Measurements from ENCODE around the gene TSPAN7. TPM values are rescaled to one million over a fixed set of nuclear protein-coding genes. Genes with fewer than 3 reads are reported as not detected.

Gene TSPAN7
- total RNA-seq, 1 experiment from 2014 or later = 3.5 TPM

DNA sequence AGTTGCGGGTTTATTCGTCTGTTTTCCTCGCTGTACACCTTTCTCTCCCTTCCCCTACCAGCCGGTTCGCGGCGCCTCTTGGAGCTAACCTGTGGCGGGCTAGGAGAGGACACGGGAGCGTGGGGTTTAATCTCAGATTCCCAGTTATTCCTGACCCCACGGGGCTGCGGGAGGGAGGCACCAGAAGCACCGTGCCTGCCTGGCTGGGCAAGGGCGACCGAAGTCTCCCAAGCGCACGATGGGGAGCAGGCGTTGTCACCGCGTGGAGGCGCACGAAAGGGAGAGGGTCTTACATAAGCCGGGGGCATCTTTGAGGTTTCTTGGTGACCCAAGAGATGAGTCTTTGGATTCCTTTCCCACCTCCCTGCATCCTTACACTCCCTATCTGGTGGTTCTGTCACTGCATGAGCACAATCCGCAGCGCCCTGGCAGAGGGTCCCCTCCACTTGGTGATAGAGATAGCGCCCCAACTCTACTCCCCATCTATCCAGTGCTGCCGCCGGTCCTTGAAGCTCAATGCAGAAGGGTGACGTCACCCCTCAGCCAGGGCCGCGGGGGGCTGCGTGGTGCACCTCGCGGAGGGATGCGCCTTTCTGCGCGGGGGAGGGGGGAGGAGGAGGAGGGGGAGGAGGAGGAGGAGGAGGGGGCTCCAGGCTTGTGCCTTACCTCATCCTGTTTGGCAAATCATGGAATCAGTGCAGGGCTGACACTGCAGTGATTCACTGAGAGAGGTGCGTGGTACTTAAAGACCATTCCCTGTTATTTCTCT lies 793 bp downstream of the TSPAN7 start:
- H2BK120ac ChIP-seq (ENCODE audit: low read depth, low read length, poor library complexity, severe bottlenecking) = no peak overlapping the region
- H3K27me3 ChIP-seq (ENCODE audit: insufficient read depth, low read length) = no peaks in the 10 kb centered on the region
- peak overlapping the region; percentile 56 for H3K9ac ChIP-seq (ENCODE audit: extremely low read depth, insufficient read length, low read length)
- Mint-ChIP-seq H3K4me1 (peaks cover 6% of the 10 kb centered on the region in 2 experiments; a peak in 1 of 4 replicates), H3K9me3 (peaks cover 60 to 70% of the 10 kb centered on the region in 2 experiments), H3K27me3 (ENCODE audit: low read depth) (peaks cover 35% of the 10 kb centered on the region), H3K4me3 (peak overlapping the region; percentile 76 to 92), H3K36me3 (ENCODE audit: insufficient read depth in 1 of 3, low read depth in 3 of 3) (peaks cover 0 to 2% (median 0%) of the 10 kb centered on the region in 3 experiments; a peak in 1 of 7 replicates), H3K27ac (no peak overlapping the region)
- H3K4me2 ChIP-seq (ENCODE audit: insufficient read depth, insufficient read length, low read length) = peak overlapping the region; percentile 90
- TF ChIP-seq, protein P1, sequence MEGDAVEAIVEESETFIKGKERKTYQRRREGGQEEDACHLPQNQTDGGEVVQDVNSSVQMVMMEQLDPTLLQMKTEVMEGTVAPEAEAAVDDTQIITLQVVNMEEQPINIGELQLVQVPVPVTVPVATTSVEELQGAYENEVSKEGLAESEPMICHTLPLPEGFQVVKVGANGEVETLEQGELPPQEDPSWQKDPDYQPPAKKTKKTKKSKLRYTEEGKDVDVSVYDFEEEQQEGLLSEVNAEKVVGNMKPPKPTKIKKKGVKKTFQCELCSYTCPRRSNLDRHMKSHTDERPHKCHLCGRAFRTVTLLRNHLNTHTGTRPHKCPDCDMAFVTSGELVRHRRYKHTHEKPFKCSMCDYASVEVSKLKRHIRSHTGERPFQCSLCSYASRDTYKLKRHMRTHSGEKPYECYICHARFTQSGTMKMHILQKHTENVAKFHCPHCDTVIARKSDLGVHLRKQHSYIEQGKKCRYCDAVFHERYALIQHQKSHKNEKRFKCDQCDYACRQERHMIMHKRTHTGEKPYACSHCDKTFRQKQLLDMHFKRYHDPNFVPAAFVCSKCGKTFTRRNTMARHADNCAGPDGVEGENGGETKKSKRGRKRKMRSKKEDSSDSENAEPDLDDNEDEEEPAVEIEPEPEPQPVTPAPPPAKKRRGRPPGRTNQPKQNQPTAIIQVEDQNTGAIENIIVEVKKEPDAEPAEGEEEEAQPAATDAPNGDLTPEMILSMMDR (conservative IDR thresholded peaks at IDR 0.05) = 0 out of 3 replicates have a peak, but pooled peaks have one; percentile 13
- no peaks in the 10 kb centered on the region for H4K20me1 ChIP-seq (ENCODE audit: control insufficient read depth, insufficient read depth, insufficient read length)
- H2BK20ac ChIP-seq (ENCODE audit: low read depth, low read length, poor library complexity, severe bottlenecking) = no peak overlapping the region
- no peaks in the 10 kb centered on the region for H3K79me1 ChIP-seq (ENCODE audit: insufficient read depth, low read depth, low read length, poor library complexity, severe bottlenecking)
- peaks cover 10% of the 10 kb centered on the region for H3K23me2 ChIP-seq (ENCODE audit: insufficient read length, low read depth, low read length, poor library complexity, severe bottlenecking)
- DNase-seq = peak; percentile 44
- H3T11ph ChIP-seq (ENCODE audit: low read length) = no peak overlapping the region
- no peak overlapping the region for H3K23ac ChIP-seq (ENCODE audit: insufficient read length, low read depth, low read length)
- WGBS (ENCODE audit: extremely low coverage, insufficient read length, low lambda C conversion rate) = no CpG with 5 or more reads among the region's 38 CpGs
- H4K5ac ChIP-seq (ENCODE audit: insufficient read length, low read depth, low read length) = no peak overlapping the region
- H2AK5ac ChIP-seq (ENCODE audit: insufficient read length, low read length) = no peak overlapping the region
- H4K91ac ChIP-seq (ENCODE audit: insufficient read length, low read depth, low read length) = no peak overlapping the region
- no peaks in the 10 kb centered on the region for H3K4me1 ChIP-seq (ENCODE audit: insufficient read depth, low read length)
- no peaks in the 10 kb centered on the region for H3K9me3 ChIP-seq (ENCODE audit: control insufficient read depth, low read depth, low read length)
- no peak overlapping the region for H3K56ac ChIP-seq (ENCODE audit: insufficient read length, low read depth, low read length)
- H3K18ac ChIP-seq (ENCODE audit: insufficient read length, low read depth, low read length) = no peak overlapping the region
- no peak overlapping the region for H3K4ac ChIP-seq (ENCODE audit: low read depth, low read length)
- no peak overlapping the region for H2AFZ ChIP-seq (ENCODE audit: low read length)
- H4K8ac ChIP-seq (replicated peaks; ENCODE audit: insufficient read length, low read depth, low read length) = no peak overlapping the region
- no peaks in the 10 kb centered on the region for H3K79me2 ChIP-seq (ENCODE audit: insufficient read depth, low read length)
- no peak overlapping the region for H2BK15ac ChIP-seq (ENCODE audit: low read depth, low read length)
- no peak overlapping the region for H3K14ac ChIP-seq (ENCODE audit: insufficient read depth, low read length)
- H3K27ac ChIP-seq (ENCODE audit: insufficient read length, low read depth, low read length) = no peak overlapping the region
- no peak overlapping the region for H2BK12ac ChIP-seq (ENCODE audit: insufficient read length, low read depth, low read length)
- no peak overlapping the region for H2BK5ac ChIP-seq (ENCODE audit: insufficient read length, low read length)

Data from H9 (cell line).